ENCODE data around the gene SF3A2. TPM values are rescaled to one million over a fixed set of nuclear protein-coding genes. Genes with fewer than 3 reads are reported as not detected.

Gene SF3A2
- total RNA-seq, 1 donor, result 27.9 TPM

DNA sequence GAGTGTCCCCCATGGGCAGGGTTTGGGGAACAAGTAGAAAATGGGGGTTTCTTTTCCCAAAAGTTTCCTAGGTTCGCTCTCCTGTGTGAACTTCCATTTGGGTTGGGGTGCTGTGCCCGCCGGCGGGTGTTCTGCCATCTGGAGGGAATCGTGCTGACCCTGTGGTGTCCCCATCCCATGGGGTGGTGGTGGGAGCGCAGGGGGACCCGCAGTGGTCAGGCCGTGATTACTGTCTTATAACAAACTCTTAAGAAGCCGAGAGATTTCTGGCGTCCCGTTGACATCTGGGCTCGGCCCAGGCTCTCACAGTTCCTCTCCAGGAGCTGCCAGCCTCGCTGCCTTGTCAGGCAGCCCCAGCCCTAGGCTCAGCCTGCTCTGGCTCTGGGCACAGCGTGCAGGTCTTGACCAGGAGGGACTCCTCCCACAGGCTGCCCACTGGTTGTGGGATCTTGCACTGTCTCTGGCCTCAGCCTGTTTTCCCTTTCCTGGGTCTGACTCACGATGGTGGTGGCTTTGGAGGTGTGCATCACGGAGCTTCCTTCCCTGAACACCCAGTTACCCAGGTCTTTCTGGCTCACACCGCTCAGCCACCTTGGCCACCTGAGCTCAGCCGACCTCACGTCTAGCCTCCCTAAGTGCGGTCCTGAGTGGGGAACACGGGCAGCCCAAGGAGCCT is 35.0 kb upstream of the SF3A2 start:
- Histone ChIP-seq H3K36me3 (ENCODE audit: insufficient read depth, low read length) (peaks cover 54% of the 10 kb centered on the region), H3K79me2 (ENCODE audit: insufficient read depth, low read length) (peaks cover 88% of the 10 kb centered on the region), H3K4me1 (ENCODE audit: insufficient read depth, low read length) (peaks cover 4% of the 10 kb centered on the region), H3K27ac (ENCODE audit: low read depth, low read length) (no peak overlapping the region), H4K20me1 (ENCODE audit: insufficient read depth, low read length) (peaks cover 41% of the 10 kb centered on the region), H2AFZ (ENCODE audit: low read length) (no peak overlapping the region), H3K9me3 (ENCODE audit: low read depth, low read length) (no peaks in the 10 kb centered on the region), H3K27me3 (ENCODE audit: insufficient read depth, low read length) (no peaks in the 10 kb centered on the region), H3K4me2 (ENCODE audit: insufficient read depth, low read length) (no peak overlapping the region), H3K4me3 (ENCODE audit: insufficient read depth, low read length) (no peak overlapping the region)
- TF ChIP-seq, protein P1, sequence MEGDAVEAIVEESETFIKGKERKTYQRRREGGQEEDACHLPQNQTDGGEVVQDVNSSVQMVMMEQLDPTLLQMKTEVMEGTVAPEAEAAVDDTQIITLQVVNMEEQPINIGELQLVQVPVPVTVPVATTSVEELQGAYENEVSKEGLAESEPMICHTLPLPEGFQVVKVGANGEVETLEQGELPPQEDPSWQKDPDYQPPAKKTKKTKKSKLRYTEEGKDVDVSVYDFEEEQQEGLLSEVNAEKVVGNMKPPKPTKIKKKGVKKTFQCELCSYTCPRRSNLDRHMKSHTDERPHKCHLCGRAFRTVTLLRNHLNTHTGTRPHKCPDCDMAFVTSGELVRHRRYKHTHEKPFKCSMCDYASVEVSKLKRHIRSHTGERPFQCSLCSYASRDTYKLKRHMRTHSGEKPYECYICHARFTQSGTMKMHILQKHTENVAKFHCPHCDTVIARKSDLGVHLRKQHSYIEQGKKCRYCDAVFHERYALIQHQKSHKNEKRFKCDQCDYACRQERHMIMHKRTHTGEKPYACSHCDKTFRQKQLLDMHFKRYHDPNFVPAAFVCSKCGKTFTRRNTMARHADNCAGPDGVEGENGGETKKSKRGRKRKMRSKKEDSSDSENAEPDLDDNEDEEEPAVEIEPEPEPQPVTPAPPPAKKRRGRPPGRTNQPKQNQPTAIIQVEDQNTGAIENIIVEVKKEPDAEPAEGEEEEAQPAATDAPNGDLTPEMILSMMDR (IDR thresholded peaks at IDR 0.05; ENCODE audit: extremely low read depth, low read depth, low read length), result no peak
- DNase-seq (ENCODE audit: insufficient read length, low spot score, missing footprints), result no peak

DNA sequence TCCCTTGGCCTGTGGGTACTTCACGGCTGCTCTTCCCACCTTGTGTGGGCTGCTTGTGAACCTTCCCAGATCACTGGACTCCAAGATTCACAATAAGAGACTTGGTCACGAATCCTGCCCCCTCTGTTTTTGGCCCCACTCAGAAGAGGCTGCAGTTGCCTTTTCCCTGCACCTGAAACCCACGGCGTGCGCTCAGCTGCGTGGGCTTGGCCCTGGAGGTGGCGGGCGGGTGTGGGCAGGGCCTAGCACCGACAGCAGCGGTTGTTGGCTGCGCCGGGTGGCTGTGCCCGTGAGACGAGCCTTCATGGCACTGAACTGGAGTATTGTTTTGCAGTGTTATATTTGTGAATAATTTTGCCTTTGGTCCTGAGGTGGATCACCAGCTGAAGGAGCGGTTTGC is 34.3 kb upstream of the SF3A2 start:
- Histone ChIP-seq H3K4me2 (ENCODE audit: insufficient read depth, low read length) (no peak overlapping the region), H3K27ac (ENCODE audit: low read depth, low read length) (no peak overlapping the region), H3K36me3 (ENCODE audit: insufficient read depth, low read length) (peaks cover 56% of the 10 kb centered on the region), H3K27me3 (ENCODE audit: insufficient read depth, low read length) (no peaks in the 10 kb centered on the region), H2AFZ (ENCODE audit: low read length) (no peak overlapping the region), H3K9me3 (ENCODE audit: low read depth, low read length) (no peaks in the 10 kb centered on the region), H3K4me3 (ENCODE audit: insufficient read depth, low read length) (no peak overlapping the region), H3K4me1 (ENCODE audit: insufficient read depth, low read length) (peaks cover 4% of the 10 kb centered on the region), H3K79me2 (ENCODE audit: insufficient read depth, low read length) (peaks cover 88% of the 10 kb centered on the region), H4K20me1 (ENCODE audit: insufficient read depth, low read length) (peaks cover 35% of the 10 kb centered on the region)
- TF ChIP-seq, protein P1 (IDR thresholded peaks at IDR 0.05; ENCODE audit: extremely low read depth, low read depth, low read length), result no peak
- no peak for DNase-seq (ENCODE audit: insufficient read length, low spot score, missing footprints)

DNA sequence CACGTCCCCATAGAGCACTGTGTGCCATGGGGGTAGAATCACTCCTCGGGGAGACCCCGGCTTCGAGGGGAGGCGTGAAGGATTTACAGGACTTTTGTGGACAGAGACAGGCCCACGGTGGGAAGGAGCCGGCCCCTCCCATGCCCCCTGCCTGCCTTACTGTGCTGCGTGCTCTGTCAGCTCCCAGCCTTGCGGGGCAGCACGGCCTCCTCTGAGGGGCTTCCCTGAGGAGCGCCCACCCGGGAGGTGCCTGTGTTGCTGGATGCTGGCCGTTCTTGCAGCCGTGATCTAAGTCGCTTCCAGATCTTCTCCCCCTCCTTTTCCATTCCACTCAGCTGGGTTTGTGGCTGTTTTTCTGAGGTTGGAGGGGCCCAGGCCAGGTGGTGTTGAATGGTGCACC is 29.6 kb upstream of the SF3A2 start:
- TF ChIP-seq, protein P1 (IDR thresholded peaks at IDR 0.05; ENCODE audit: extremely low read depth, low read depth, low read length), result no peak
- Histone ChIP-seq H3K4me3 (ENCODE audit: insufficient read depth, low read length) (no peak overlapping the region), H3K79me2 (ENCODE audit: insufficient read depth, low read length) (peaks cover 66% of the 10 kb centered on the region)

DNA sequence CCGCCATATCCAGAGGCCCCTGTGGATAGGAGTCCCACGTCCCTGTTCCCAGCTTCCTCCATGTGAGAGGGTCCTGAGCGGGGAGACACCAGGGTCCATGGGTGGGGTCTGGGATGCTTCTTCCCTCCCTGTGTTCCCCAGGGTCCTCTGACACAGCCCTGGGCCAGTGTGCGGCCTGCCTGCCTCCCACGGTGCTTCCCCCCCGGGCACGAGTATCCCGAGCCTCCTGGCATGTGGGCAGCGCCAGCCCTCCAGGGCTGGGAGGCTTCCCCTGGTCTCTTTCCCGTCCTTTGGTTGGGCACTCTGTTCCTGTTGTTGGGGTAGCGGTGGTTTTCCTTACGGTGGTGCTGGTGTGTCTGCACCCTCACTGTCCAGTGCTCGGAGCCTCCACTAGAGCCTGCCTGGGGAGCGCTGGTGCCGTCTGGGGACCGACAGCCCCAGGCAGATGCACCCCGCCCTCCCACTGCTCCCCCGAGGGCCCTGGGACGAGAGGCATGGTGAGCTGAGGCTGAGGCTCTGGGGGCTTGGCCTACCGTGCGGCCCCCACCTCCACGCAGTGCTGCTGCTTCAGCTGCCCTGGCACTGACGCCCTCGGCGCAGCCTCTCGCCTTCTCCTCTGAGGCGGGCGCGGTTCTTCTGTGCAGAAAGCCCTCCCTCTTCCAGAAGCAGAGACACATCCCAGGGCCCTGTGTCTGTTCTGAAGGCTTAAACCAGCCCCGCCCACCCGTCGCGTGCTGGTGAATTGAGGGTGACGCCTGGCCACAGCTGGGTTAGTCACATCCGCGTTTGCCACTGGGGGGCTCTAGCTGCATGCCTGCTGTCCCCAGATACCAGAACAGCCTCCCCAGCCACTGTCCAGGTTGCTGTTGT is 28.4 kb upstream of the SF3A2 start:
- DNase-seq (ENCODE audit: insufficient read length, low spot score, missing footprints), result peak; percentile 100
- Histone ChIP-seq H4K20me1 (ENCODE audit: insufficient read depth, low read length) (peaks cover 14% of the 10 kb centered on the region), H3K27me3 (ENCODE audit: insufficient read depth, low read length) (no peaks in the 10 kb centered on the region), H3K4me2 (ENCODE audit: insufficient read depth, low read length) (no peak overlapping the region), H3K36me3 (ENCODE audit: insufficient read depth, low read length) (peaks cover 70% of the 10 kb centered on the region), H3K4me3 (ENCODE audit: insufficient read depth, low read length) (no peak overlapping the region), H2AFZ (ENCODE audit: low read length) (no peak overlapping the region), H3K9me3 (ENCODE audit: low read depth, low read length) (no peaks in the 10 kb centered on the region), H3K27ac (ENCODE audit: low read depth, low read length) (peak overlapping the region; percentile 41), H3K79me2 (ENCODE audit: insufficient read depth, low read length) (peaks cover 62% of the 10 kb centered on the region), H3K4me1 (ENCODE audit: insufficient read depth, low read length) (peaks cover 7% of the 10 kb centered on the region)
- TF ChIP-seq, protein P1 (IDR thresholded peaks at IDR 0.05; ENCODE audit: extremely low read depth, low read depth, low read length), result peak; percentile 25

More for the DNA sequence above, 29.6 kb upstream of the SF3A2 start:
- H3K36me3 ChIP-seq (ENCODE audit: insufficient read depth, low read length), result peaks cover 69% of the 10 kb centered on the region
- H3K4me1 ChIP-seq (ENCODE audit: insufficient read depth, low read length), result peaks cover 7% of the 10 kb centered on the region
- no peak overlapping the region for H2AFZ ChIP-seq (ENCODE audit: low read length)
- H4K20me1 ChIP-seq (ENCODE audit: insufficient read depth, low read length), result peaks cover 9% of the 10 kb centered on the region
- H3K4me2 ChIP-seq (ENCODE audit: insufficient read depth, low read length), result no peak overlapping the region
- no peaks in the 10 kb centered on the region for H3K9me3 ChIP-seq (ENCODE audit: low read depth, low read length)
- no peaks in the 10 kb centered on the region for H3K27me3 ChIP-seq (ENCODE audit: insufficient read depth, low read length)
- no peak overlapping the region for H3K27ac ChIP-seq (ENCODE audit: low read depth, low read length)
- no peak for DNase-seq (ENCODE audit: insufficient read length, low spot score, missing footprints)

All from osteoblast (primary cell).